Spleen (tissue), 11 donors: ENCODE measurements around the gene TRPM1. TPM values are rescaled to one million over a fixed set of nuclear protein-coding genes. Genes with fewer than 3 reads are reported as not detected.

Experiments used
- DNase-seq: peaks from one replicate; pipeline ENCODE4 v3.0.0-alpha.2; 2020
- H3K27ac ChIP-seq, 8 donors: fragments of 200-600 bp; sonication (generic) in 7 of 8; 1 replicate in 4 of 8; 2 replicates in 4 of 8; pipeline versions ENCODE4 v1.5.0 to v1.8.0; 2016 to 2021; ENCODE audit warnings: inconsistent platforms in 4 of 8, mild to moderate bottlenecking in 4 of 8, moderate library complexity in 1 of 8
- H3K27me3 ChIP-seq, 7 donors: fragments of 200-600 bp; sonication (generic) in 6 of 7; replicated peaks in 1 of 7; 1 replicate in 4 of 7; 2 replicates in 3 of 7; pipeline versions ENCODE4 v1.5.0 to v1.8.0; 2016 to 2021; ENCODE audit warnings: inconsistent platforms in 3 of 7, mild to moderate bottlenecking in 1 of 7
- H3K36me3 ChIP-seq, 6 donors: fragments of 200-600 bp; sonication (generic) in 5 of 6; 1 replicate in 4 of 6; 2 replicates in 2 of 6; pipeline versions ENCODE4 v1.5.0 to v1.8.0; 2016 to 2021; ENCODE audit warnings: inconsistent platforms in 2 of 6
- H3K4me1 ChIP-seq, 6 donors: fragments of 200-600 bp; sonication (generic) in 5 of 6; 1 replicate in 3 of 6; 2 replicates in 3 of 6; pipeline versions ENCODE4 v1.5.0 to v1.8.0; 2016 to 2021; ENCODE audit warnings: inconsistent platforms in 3 of 6
- H3K4me3 ChIP-seq, 8 donors: fragments of 200-600 bp; sonication (generic) in 7 of 8; 1 replicate in 4 of 8; 2 replicates in 4 of 8; pipeline versions ENCODE4 v1.5.0 to v1.8.0; 2016 to 2021; ENCODE audit warnings: inconsistent platforms in 4 of 8, mild to moderate bottlenecking in 4 of 8, moderate library complexity in 2 of 8
- H3K9me3 ChIP-seq, 8 donors: fragments of 200-600 bp; sonication (generic) in 7 of 8; 1 replicate in 4 of 8; 2 replicates in 4 of 8; pipeline versions ENCODE4 v1.5.0 to v1.8.0; 2016 to 2021; ENCODE audit warnings: inconsistent platforms in 4 of 8
- CTCF ChIP-seq, 11 experiments: fragments of 200-600 bp in 7 of 11; fragments of 450-650 bp in 4 of 11; sonication (generic) in 4 of 11; IDR thresholded peaks in 8 of 11; conservative IDR thresholded peaks in 3 of 11; 1 replicate in 7 of 11; 2 replicates in 4 of 11; pipeline versions ENCODE4 v1.4.0 to v1.8.0; 2016 to 2021; ENCODE audit warnings: antibody characterized with exemption in 11 of 11, inconsistent platforms in 4 of 11, mild to moderate bottlenecking in 1 of 11
- POLR2A ChIP-seq, 3 donors: fragments of 450-650 bp; IDR thresholded peaks; one replicate each; pipeline ENCODE4 v1.5.1; 2017; ENCODE audit warnings: antibody characterized with exemption in 3 of 3, mild to moderate bottlenecking in 1 of 3
- POLR2AphosphoS5 ChIP-seq, 3 donors: sonication (generic); formaldehyde crosslinking; IDR thresholded peaks; one replicate each; pipeline ENCODE4 v1.5.1; 2017; ENCODE audit warnings: antibody characterized with exemption in 3 of 3
- WGBS, 5 donors: extraction: QIAGEN DNeasy Blood & Tissue Kit in 3 of 5; methylation state at CpG; one replicate each; pipeline versions ENCODE4 v1.1.5 to v1.1.7; 2013 to 2018; 5-methylcytosine and 5-hydroxymethylcytosine counted together
- intact Hi-C: fragments of 100-400 bp; cut with DNase I; formaldehyde crosslinking; loops from one replicate; pipeline ENCODE4 v1.15.0; 2023; ENCODE audit warnings: low total_unique reads
- microRNA-seq, 3 donors: library from miRNA; unstranded; fragments of <30 nt; microRNA quantifications; one replicate each; pipeline versions ENCODE4 to v1.1.0, GENCODE V29; 2019 to 2020
- polyA plus RNA-seq, 3 donors: library from polyadenylated mRNA; stranded (reverse); fragments of 200-250 nt; gene quantifications; one replicate each; pipeline ENCODE4 v1.2.1, GENCODE V29; 2013
- small RNA-seq, 4 donors: library from RNA; depleted of rRNA; stranded (forward); fragments of <200 nt; gene quantifications; one replicate each; pipeline ENCODE3, GENCODE V24; 2016
- total RNA-seq, 7 donors: library from RNA; depleted of rRNA in 3 of 7; stranded (reverse); fragments of >200 nt in 3 of 7; fragmentation: NEBNext Ultra II Directional in 4 of 7; extraction: Animal tissue kit (Norgen Biotek cat#: 25700) in 4 of 7; gene quantifications; one replicate each; pipeline versions ENCODE4 v1.1.0 to v1.2.1, GENCODE V29; 2016 to 2021
- donor health status: healthy with polysubstance abuse.
- donor health status: DM: no; HTN: no; CAD: no; lungs with moderate emphysema.
- donor health status: DM: no; HTN: no; CAD: no.
- donor health status: Bipolar disorder and iron deficiency.
- donor health status: healthy.
- donor health status: DM: no; HTN: no; CAD: no.
- donor health status: DM: yes; HTN: yes; CAD: no.

TRPM1 gene
- total and polyA plus RNA-seq, 10 donors: 0.06 to 0.42 TPM; not detected in 8

- Histone ChIP-seq H3K27ac (no peak overlapping the region), H3K27me3 (no peaks in the 10 kb centered on the region), H3K4me1 (peaks cover 0 to 19% (median 2%) of the 10 kb centered on the region in 6 donors), H3K36me3 (peaks cover 0 to 100% (median 86%) of the 10 kb centered on the region in 6 donors), H3K9me3 (no peaks in the 10 kb centered on the region), H3K4me3 (no peak overlapping the region)
- TF ChIP-seq CTCF (IDR thresholded peaks at IDR 0.05 in 8 of 11, conservative IDR thresholded peaks at IDR 0.05 in 3 of 11): no peak
- TF ChIP-seq POLR2AphosphoS5 (IDR thresholded peaks at IDR 0.05): no peak
- TF ChIP-seq POLR2A (IDR thresholded peaks at IDR 0.05): no peak
- no peak for DNase-seq
- 86 to 92% (median 90%) methylated on average over 6 of the region's 6 CpGs for WGBS, 5 donors
- intact Hi-C loops: no loop called here
These were observed 145.1 kb downstream of the TRPM1 start for GRCh38 chr15:30956216-30957124.

GRCh38 chr15:30954674-30955073 lies 146.9 kb downstream of the TRPM1 start:
- whole genome bisulfite sequencing, 5 donors: 94 to 100% (median 98%) methylated on average over 1 of the region's 1 CpG
- TF ChIP-seq CTCF (IDR thresholded peaks at IDR 0.05 in 8 of 11, conservative IDR thresholded peaks at IDR 0.05 in 3 of 11) (no peak), POLR2AphosphoS5 (IDR thresholded peaks at IDR 0.05) (no peak), POLR2A (IDR thresholded peaks at IDR 0.05) (no peak)

GRCh38 chr15:30953731-30954378 lies 147.7 kb downstream of the TRPM1 start:
- peak; percentile 77 for DNase-seq
- Histone ChIP-seq H3K27ac (peak overlapping the region in 3 of 8 donors; percentile 10 to 56 (median 54)), H3K9me3 (peaks cover 0 to 11% (median 0%) of the 10 kb centered on the region in 8 donors), H3K4me1 (peaks cover 0 to 19% (median 2%) of the 10 kb centered on the region in 6 donors), H3K36me3 (peaks cover 0 to 100% (median 92%) of the 10 kb centered on the region in 6 donors), H3K27me3 (no peaks in the 10 kb centered on the region), H3K4me3 (no peak overlapping the region)
- no peak for TF ChIP-seq POLR2A (IDR thresholded peaks at IDR 0.05)
- peak in 2 of 3 donors; percentile 32 to 68 for TF ChIP-seq POLR2AphosphoS5 (IDR thresholded peaks at IDR 0.05)
- 70 to 84% (median 77%) methylated on average over 7 of the region's 7 CpGs for WGBS, 5 donors
- intact Hi-C loops: no loop called here

More at GRCh38 chr15:30954674-30955073, 146.9 kb downstream of the TRPM1 start:
- H3K27me3 ChIP-seq: no peaks in the 10 kb centered on the region
- intact Hi-C loops: no loop called here
- peak overlapping the region in 1 of 8 donors; percentile 10 for H3K27ac ChIP-seq
- peaks cover 0 to 19% (median 2%) of the 10 kb centered on the region in 6 donors for H3K4me1 ChIP-seq
- H3K4me3 ChIP-seq: no peak overlapping the region
- DNase-seq: no peak
- peaks cover 0 to 100% (median 92%) of the 10 kb centered on the region in 6 donors for H3K36me3 ChIP-seq
- peaks cover 0 to 4% (median 0%) of the 10 kb centered on the region in 8 donors for H3K9me3 ChIP-seq

GRCh38 chr15:30953183-30953582 lies 148.3 kb downstream of the TRPM1 start:
- no peak for TF ChIP-seq POLR2AphosphoS5 (IDR thresholded peaks at IDR 0.05)
- TF ChIP-seq POLR2A (IDR thresholded peaks at IDR 0.05): no peak
- no peak for TF ChIP-seq CTCF (IDR thresholded peaks at IDR 0.05 in 8 of 11, conservative IDR thresholded peaks at IDR 0.05 in 3 of 11)
- intact Hi-C loops: no loop called here
- Histone ChIP-seq H3K27me3 (no peaks in the 10 kb centered on the region), H3K36me3 (peaks cover 0 to 100% (median 92%) of the 10 kb centered on the region in 6 donors), H3K4me3 (no peak overlapping the region), H3K4me1 (peaks cover 0 to 17% (median 2%) of the 10 kb centered on the region in 6 donors), H3K27ac (no peak overlapping the region), H3K9me3 (peaks cover 0 to 11% (median 0%) of the 10 kb centered on the region in 8 donors)
- WGBS, 5 donors: 93 to 97% (median 94%) methylated on average over 7 of the region's 7 CpGs
- no peak for DNase-seq

Small RNAs within 50 kb of the gene (microRNA-seq; reads per million reads assigned to microRNA genes)
- gene MIR211: 0.28 to 2.2 (median 1.8) reads per million in 3 donors

Small RNAs within 50 kb of the gene (small RNA-seq; reads per million reads assigned to genes)
- gene MIR211 (0 to 0.38 (median 0.12) reads per million in 4 donors), gene RNU6-466P (0 reads per million in 4 donors)

Other genes with a start within 250 kb of the TRPM1 start
- 10 to 100 TPM in 6 of 7 donors, 1 to 10 TPM in 1; 7.6 to 22.1 (median 12.7) TPM for gene FAN1, start 197.8 kb downstream of the TRPM1 start, total RNA-seq
- 10 to 100 TPM in 1 of 3 donors, 1 to 10 TPM in 2; 6.5 to 13.3 (median 8.9) TPM for gene FAN1, start 197.8 kb downstream of the TRPM1 start, polyA plus RNA-seq
- gene MTMR10, start 110.1 kb downstream of the TRPM1 start, total RNA-seq: 10 to 100 TPM; 29.2 to 67.9 (median 51.6) TPM
- 10 to 100 TPM in 2 of 3 donors, 1 to 10 TPM in 1; 8.2 to 14.5 (median 10.1) TPM for gene MTMR10, start 110.1 kb downstream of the TRPM1 start, polyA plus RNA-seq
- 100 to 1,000 TPM in 1 of 7 donors, 10 to 100 TPM in 6; 71.6 to 111 (median 85.8) TPM for gene KLF13, start 225.1 kb upstream of the TRPM1 start, total RNA-seq
- gene KLF13, start 225.1 kb upstream of the TRPM1 start, polyA plus RNA-seq: 10 to 100 TPM; 21.8 to 43.3 (median 43.1) TPM